CD4-positive, alpha-beta T cell treated with Interleukin-21 for 1 hour (primary cell): ENCODE data around the gene NPRL2.

Source experiments
- DNase-seq: peaks from one replicate; pipeline ENCODE4 v3.0.0-alpha.2; 2020

The NPRL2 gene

DNA sequence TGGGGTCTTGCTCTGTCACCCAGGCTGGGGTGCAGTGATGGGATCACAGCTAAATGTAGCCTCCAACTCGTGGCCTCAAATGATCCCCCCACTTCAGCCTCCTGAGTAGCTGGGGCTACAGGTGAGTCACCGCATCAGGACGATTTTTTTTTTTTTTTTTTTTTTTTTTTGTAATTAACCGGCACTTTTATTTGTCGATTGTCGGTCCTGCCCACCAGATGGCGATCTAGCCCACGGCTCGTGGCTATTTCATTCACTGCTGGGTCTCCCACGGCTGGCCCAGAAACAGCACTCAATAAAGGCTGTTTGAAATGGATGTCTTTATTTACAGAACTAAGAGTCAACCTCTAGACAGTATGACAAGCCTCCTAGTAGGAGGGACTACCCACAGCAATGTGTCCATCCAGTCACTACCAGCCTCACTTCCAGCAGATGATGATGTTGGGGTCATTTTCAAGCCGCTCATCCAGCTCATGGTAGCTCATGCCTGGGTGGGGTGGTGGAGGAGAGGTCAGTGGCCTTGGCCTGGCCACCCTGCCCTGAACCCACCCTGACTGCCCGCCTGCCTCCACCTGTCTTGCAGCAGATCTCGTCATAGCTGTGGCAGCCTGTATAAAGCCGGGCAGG lies 3.3 kb downstream of the NPRL2 start:
- peak; percentile 87 for DNase-seq

DNA sequence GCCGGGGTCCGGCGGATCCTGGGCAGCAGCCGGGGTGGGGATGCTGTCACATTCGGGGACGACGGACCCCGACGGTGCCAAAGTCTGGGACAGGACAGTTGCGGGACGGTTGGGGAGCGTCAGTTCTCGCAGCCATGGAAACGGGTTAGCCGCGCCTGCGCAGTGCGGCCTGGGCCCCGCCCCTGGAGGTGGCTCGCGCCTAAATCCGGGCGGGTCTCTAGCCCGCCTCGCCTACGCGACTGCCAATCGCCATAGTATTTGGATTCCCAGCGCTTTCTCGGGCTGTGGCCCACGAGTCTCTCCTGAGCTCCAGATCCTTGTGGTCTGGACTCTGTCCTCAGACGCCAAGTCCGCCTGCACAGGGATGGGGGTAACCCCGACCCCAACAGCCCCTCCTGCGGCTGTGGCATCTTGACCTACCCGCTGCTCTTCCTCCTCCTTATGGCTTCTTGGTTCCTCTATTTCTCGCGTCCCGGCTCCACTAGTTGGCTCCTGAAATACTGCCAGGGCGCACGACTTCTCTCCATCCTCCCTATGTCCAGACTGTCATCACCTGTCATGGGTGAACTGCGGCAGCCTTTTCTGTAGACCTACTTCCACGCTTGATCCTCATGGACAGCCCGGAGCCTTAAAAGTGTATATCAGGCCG lies 4.9 kb downstream of the NPRL2 start, which contains the start of gene ZMYND10:
Gene ZMYND10 (minus strand): TSS at position 147 of the 649 bp plus-strand sequence. CDS start 153 bp downstream, outside the sequence.
- peak; percentile 80 for DNase-seq

DNA sequence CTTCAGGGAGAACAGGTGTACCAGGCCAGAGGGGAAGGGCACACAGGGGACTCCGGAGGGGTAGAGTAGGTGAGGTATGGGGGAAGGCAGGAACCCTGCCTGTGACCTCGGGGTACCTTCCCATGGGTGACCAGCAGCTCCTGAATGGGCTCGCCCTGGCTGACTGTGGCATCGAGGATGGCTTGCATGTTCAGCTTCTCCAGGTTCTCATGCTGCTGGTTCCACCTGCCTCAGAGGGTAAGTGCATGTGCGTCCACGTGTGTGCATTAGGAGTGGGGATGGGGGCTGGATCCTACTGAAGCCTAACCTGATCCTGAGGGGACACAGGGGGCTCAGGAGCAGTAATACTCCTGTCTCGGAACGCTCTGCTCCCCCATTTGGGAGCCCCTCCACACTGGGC lies 5.6 kb downstream of the NPRL2 start:
- no peak for DNase-seq

DNA sequence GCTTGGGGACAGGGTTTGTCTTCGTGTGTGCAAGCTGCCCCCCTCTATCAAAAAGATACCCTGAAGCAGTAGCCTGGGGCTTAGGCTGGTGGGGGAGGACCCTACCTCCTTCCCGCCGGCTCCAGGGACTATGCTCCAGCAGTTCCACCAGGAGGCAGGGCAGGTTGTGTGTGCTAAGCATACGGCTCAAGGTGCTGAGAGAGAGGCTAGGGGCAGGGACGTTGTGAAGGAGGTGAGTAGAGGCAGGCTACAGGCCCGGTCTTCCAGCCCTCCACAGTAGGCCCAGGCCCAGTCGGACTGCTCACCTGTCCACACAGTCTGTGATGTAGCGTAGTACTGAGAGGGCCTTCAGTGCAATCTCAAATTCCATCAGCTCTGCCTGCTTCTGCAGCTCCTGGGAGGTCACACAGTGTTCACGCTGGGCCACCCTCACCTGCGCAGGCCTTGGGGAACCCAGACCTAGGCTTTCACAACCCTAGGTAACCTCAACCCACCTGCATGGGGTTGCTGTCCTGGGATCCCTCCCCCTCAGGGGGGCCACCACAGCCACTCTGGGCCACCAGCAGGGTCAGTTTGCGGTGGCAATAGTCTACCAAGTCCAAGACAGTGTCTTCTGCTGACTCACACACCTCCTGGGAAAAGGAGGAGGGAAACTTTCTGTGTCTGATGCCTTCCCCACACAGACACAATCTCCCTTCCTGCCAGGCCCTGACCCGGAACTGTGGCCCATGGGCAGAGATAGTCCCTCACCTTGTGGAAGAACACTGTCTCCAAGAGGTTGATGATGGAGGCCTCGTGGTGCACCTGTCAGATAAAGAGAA lies 7.6 kb downstream of the NPRL2 start:
- no peak for DNase-seq

DNA sequence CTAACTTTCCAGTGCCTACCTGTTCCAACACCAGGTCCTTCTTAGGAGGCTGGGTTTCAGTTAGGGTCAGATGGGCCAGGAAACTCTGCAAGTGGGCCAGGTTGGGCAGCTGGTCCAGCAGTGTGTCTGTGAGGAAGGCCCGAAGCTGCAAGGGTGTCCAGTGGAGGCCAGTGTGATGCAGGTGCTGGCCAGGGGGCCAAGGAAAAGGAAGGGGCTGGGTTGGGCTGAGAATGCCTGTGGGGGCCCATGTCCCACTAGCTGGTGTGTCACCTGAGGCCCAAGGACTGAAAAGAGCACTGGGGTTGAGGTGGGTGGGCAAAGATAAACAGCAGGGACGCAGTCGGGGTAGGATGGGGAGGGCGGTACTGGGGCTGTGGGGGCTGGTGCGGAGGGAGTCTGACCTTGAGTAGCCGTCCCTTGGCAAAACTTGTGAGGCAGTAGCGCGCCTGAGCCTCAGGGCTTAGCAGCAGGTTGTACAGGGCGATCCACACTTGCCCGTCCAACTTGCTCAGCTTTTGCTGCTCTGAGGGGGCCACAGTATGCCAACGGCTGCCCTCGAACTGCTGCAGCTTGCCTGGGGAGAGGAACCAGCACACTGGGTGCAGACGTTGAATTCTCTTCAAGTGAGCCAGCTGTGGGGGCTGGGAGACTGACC lies 8.5 kb downstream of the NPRL2 start:
- DNase-seq: no peak

DNA sequence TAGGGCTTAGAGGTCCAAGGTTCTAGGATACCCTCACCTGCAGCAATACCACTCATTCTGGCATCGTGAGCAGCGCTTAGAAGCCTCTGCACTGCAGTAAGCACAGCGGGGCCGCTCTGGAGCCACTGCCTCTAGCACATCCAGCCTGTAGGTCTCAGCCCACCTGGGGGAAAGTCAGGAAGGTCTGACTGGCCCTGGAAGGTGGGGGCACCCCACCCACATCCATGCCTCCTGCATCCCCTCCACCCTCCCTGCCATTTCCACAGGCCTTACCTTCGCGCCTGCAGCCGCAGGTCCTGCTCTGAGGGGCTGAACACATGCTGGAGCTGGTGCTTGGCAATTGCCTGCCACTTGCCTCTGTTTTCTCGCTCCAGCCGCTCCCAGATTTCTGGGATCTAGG lies 9.0 kb downstream of the NPRL2 start:
- no peak for DNase-seq

DNA sequence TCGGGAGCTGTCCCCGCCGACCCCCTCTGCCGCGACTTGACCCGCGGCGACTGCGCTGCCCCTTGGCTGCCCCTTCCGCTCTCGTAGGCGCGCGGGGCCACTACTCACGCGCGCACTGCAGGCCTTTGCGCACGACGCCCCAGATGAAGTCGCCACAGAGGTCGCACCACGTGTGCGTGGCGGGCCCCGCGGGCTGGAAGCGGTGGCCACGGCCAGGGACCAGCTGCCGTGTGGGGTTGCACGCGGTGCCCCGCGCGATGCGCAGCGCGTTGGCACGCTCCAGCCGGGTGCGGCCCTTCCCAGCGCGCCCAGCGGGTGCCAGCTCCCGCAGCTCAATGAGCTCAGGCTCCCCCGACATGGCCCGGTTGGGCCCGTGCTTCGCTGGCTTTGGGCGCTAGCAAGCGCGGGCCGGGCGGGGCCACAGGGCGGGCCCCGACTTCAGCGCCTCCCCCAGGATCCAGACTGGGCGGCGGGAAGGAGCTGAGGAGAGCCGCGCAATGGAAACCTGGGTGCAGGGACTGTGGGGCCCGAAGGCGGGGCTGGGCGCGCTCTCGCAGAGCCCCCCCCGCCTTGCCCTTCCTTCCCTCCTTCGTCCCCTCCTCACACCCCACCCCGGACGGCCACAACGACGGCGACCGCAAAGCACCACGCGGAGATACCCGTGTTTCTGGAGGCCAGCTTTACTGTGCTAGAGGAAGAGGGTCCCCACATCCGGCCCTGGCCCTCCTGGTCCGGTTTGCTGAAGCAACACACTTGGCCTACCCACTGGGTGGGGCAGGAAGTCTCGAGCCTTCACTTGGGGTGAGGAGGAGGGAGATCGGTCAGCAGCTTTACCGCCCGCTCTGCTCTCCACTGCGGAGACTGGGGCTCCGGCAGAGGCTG lies 9.9 kb downstream of the NPRL2 start, which contains the start of gene RASSF1:
Gene RASSF1 (minus strand): TSS at position 389 of the 882 bp plus-strand sequence. CDS start 31 bp downstream, at position 358.
- DNase-seq: peak; percentile 81

DNA sequence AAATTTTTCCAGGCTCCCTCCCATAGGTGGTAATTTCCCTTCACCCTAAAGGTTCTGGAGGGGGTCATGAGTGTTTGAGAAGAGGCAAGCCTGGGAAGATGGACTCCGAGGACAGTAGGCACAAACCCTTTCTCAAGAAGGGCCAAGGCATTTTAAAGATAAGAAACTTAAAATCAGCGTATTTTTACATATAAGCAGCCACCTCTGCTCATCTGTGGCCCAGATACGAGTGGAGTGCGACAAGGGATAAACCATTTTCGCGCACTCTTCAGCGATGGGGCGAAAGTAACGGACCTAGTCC lies 10.5 kb downstream of the NPRL2 start:
- no peak for DNase-seq

DNA sequence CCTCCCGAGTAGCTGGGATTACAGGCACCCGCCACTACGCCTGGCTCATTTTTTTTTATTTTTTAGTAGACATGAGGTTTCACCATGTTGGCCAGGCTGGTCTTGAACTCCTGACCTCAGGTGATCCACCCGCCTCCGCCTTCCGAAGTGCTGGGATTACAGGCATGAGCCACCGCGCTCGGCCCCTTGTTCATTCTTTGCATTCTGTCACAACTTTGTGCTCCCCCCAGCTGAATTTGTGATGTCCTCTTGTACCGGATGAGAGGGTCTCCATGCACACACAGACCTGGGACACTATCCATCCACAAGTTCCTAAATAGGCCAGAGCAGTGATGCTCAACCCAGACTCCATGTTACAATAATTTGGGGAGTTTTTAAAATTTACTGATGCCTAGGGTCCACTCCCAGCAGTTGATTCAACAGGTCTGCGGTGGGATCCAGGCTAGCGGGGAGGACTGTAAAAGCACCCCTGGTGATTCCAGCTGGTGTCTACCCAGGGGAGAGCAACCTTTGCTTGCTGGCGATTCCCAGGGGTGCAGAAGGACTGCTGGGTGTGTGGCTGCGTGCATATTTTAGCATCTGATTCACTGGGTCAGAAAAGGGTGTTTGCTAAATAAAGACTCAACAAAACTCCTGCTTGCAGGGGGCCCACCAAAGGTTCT lies 11.0 kb downstream of the NPRL2 start:
- DNase-seq: no peak

DNA sequence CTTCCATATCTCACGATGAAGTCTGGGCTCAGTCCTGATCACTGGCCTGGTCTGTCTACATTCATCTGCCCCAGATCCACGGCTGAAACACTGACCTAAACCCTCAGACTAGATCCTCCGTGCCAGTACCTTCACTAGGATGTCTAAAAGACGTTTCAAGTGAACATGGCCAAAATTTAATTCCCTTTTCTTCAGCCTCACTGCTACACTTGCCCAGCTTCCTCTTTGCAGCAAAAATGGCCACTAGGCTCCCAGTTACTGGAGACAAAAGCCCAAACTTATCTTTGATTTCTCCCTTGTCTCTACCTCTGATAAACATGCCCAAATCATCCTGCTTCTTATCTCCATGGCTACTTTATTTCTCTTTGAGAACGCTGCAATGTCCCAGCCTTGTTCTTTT lies 11.6 kb downstream of the NPRL2 start:
- DNase-seq: no peak

DNA sequence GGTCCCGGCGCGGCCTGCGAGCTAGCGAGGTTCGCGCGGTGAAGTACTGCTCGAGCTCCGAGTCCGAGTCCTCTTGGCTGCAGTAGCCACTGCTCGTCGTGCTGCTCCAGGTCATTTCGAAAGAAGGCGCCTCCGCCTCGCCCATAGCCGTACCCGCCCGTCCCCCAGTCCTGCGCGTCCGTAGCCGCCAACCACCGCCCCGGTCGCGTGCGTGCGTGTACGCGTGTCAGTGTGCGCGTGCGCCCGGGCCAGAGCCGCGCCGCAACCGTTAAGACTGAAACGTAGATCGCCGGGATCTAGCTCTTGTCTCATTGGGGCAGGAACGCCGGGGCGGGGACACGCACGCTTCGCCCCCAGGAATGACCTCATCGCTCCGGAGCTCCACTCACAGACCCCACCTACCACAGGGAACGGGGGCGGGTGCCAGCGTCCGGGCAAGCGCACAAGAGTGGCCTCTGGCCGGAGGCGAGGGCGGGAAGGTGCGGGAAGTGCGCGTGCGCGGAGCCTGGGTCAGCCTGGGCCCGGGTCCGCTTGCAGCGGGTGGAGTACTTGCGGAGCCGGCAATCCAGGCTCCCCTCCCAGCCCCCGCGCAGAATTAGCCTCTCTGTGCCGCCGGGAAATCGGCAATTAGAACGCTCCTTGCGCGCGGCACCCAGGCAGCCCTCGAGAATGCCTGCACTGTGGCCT lies 13.3 kb downstream of the NPRL2 start:
- DNase-seq: peak; percentile 95

DNA sequence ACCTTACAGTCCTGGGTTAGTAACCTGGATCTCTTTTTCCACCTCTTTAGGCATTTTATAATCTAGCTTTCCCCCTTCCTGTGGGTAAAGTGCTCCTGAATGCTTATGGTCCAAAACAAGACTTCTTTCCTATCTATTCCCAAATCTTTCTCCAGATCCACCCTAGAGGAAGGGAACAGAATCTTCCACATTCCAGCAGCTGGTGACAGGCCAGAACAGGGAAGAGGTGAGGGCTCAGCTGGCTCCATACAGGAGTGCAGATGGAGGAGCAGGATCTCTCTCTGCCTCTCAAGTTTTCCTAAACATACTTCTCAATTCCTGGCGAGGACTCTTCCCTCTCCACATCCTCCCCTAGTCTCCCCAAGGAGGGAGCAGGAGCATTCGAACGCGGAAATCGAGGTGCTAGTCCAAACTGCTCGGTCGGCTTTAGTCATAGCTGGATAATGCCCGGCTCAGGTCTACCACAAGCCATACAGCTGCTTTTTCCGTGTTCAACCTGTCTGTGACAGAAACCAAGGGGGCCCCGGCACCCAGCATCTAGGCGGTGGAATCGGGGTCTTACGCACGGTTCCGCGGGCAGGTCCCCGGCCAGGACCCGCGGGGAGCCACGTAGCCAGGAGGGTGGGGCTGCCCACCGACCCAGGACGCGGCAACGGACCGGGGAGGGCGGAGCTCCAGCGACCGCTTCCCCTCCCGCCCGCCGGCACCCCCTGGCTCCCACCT lies 14.0 kb downstream of the NPRL2 start:
- DNase-seq: no peak

DNA sequence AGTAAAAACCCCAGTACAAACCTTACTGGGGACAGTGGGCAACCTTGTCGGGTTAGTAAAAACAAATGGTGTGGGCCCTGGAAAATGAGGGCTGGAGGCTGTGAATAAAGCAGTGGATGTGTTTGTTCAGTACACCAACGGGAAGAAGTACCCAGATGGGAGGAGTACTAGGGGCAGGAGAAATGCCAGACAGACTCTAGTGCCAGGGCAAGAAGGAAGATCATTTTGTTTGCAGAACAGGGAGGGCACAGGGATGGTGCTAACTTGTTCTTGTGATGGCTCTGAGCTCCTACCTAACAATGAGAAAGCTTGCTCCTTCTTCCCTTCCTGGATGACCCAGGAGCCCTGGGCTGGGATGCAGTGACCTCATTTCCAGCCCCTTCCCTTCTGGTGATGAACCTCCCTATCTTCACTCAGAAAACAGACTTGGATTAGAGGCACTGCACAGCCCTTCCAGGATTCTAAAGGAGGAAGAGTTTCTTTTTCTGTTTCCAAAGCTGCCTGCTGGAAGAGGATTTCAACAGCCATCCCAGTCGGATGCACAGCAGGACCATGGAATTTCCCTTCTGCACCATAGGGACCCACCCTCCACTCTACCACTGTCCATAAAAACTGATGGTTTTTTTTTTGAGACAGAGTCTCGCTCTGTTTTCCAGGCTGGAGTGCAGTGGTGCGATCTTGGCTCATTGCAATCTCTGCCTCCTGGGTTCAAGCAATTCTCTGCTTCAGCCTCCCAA lies 16.1 kb downstream of the NPRL2 start:
- DNase-seq: no peak

DNA sequence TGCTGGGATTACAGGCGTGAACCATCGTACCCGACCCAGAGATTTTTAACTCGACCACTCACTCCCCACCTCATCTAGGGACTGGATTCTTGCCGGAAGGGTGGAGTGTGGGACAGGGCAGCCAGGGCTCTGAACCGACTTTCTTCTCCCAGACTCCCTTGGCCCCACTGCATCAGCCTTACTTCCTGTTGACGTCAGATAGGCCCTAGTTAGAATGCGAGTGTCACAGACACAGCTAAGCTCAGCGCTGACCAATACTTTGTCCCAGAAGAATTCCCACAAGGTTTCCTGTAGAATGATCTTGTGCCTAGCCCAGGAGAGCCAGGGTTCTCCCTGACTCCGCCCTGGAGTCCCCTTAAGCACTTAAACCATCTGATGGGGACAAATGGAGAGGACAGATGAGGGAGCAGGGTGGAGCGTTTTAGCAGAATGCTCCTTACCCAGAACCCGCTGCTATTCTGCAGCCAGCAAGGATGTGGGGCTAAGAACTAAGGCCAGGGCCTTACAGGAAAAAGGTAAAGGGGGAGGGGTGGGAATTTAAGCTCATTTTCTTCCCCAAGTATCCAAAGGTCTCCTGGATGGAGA lies 16.7 kb downstream of the NPRL2 start:
- peak; percentile 33 for DNase-seq

DNA sequence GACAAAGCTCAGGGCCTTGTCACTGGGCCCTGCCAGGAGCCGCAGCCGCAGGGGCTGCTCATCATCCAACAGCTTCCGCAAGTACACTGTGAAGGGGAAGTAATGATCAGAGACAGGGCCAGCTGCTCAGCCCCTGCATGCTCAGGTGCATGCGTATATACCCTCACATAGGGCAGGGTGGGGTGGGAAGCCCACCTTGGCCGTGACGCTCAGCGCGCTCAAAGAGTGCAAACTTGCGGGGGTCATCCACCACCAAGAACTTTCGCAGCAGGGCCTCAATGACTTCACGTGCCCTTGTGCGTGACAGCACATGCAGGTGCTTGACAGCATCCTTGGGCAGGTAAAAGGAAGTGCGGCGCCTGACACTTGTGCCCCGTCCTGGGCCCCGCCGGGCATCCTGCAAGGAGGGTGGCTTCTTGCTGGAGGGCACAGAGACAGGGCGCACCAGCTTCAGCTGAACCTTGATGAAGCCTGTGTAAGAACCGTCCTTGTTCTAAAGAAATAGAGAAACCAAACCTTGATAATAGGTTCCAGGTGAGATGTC lies 19.1 kb downstream of the NPRL2 start:
- DNase-seq: no peak

DNA sequence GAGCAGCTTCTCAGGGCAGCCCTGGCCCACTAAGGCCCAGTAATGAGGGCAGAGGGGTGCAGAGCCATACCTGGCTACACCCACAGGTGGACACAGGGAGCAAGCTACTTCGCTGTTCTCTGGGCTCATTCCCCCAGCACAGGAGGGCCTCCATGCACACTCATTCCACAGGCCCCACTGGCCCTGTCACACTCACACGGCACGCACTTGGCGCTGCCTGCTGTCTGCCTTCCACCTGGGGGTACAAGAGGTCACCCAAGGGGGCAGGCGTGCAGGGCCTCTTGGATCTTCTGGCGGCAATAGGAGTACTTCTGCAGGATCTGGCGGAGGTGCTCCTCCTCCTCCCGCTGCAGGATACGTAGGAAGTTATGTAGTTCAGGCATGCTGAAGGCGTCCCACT lies 20.2 kb downstream of the NPRL2 start:
- DNase-seq: no peak

DNA sequence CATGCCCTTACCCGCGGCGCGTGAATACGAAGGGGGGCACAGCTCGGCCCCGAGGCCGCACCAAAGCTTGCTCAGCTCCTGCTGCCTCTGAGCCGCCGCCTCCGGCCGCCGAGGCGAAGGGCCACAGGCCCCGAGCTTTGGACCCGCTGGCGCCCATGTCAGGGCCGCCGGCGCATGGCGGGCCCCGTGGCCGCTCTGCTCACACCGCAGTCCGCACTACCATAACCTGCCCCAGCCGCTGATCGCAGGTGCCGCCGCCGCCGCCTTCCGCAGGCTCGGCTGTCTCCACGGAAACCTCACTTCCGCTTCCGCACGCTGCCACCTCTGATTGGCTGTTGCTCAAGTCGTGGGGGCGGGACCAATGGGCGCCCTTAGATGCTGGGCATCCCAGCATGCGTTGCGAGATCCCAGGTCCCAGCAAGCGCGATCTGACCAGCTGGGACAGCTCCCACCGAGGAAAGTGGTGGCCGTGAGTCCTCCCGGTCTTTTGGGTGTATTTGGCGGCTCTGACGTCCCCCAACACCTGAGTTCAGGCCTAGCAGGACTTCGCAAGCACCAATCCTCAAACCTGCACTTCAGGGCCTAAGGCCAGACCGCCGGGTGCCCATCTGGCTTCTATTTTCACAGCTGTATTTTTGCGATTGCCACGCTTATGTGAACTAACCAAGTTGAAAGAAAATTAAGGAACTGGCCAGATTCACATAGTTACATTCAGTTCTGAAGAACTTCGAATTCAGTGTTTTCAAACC lies 22.5 kb downstream of the NPRL2 start, which contains the start of gene TUSC2:
Gene TUSC2 (minus strand): TSS at position 281 of the 749 bp plus-strand sequence. CDS start 124 bp downstream, at position 157.
- DNase-seq: peak; percentile 96

DNA sequence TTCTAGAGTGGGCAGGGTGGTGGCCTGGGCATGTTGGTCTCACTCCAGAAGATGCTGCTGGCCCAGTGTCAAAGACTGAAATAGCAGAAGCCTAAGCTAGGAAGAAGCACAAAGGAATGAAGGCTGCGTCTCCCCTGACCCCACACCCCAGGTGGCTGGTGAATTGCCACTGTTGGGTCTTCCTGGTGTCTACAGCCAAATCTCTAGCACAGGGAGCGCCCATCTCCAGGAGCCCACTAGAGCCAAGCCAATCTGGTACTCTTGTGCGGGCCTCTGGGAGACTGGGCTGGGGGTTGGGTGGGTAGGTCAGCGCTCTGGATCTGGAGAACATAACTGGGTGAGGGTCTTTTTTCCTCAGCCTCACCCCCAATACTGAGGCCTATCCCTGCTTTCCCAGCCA lies 23.4 kb downstream of the NPRL2 start:
- DNase-seq: no peak
